8988T (cell line): ENCODE results near the gene SHC4.
"Not testable (repeated sequence)": the region's sequence is repeated elsewhere in the genome, so short reads cannot be mapped to it uniquely, and the experiment has no call there.

Experiments used
- DNase-seq: peaks from one replicate; pipeline ENCODE4 v3.0.0; 2011

The SHC4 gene

GRCh38 chr15:48916721-48917120, 47.0 kb downstream of the SHC4 start:
- no peak for DNase-seq

- no peak for DNase-seq
Measured at GRCh38 chr15:48915861-48916260, 47.9 kb downstream of the SHC4 start.

- no peak for DNase-seq
Measured at GRCh38 chr15:48914717-48915116, 49.0 kb downstream of the SHC4 start.

DNA sequence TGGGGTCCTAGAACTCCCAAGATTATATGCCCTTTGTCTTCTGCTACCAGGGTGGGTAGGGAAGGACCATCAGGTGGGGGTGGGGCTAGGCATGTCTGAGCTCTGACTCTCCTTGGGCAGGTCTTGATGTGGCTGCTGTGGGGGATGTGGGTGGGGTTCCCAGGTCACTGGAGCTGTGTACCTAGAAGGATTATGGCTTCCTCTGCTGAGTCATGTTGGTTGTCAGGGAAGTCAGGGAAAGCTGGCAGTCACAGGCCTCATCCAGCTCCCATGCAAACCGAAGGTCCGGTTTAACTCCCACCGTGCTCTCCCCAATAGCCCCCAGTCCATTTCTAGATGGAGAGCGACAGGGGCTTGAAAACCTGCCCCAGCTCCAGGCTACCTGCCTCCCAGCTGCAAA, 50.6 kb downstream of the SHC4 start:
- DNase-seq, result no peak

GRCh38 chr15:48910554-48910953, 53.2 kb downstream of the SHC4 start:
- DNase-seq, result not testable (repeated sequence)

DNA sequence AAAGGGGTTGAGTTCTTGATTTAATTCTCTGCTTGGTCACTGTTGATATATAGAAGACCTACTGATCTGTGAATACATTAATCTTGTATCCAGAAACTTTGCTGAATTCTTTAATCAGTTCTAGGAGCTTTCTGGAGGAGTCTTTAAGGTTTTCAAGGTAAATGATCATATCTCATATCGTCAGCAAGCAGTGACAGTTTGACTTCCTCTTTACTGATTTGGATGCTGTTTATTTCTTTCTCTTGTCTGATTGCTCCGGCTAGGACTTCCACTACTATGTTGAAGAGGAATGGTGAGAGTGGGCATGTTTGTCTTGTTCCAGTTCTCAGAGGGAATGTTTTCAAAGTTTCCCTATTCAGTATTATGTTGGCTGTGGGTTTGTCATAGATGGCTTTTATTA, 54.4 kb downstream of the SHC4 start:
- DNase-seq, result not testable (repeated sequence)

GRCh38 chr15:48905847-48906246, 57.9 kb downstream of the SHC4 start:
- no peak for DNase-seq

- no peak for DNase-seq
Measured at GRCh38 chr15:48905216-48905615, 58.5 kb downstream of the SHC4 start.

GRCh38 chr15:48904758-48905157, 59.0 kb downstream of the SHC4 start:
- no peak for DNase-seq

GRCh38 chr15:48899793-48900192, 63.9 kb downstream of the SHC4 start:
- no peak for DNase-seq

DNA sequence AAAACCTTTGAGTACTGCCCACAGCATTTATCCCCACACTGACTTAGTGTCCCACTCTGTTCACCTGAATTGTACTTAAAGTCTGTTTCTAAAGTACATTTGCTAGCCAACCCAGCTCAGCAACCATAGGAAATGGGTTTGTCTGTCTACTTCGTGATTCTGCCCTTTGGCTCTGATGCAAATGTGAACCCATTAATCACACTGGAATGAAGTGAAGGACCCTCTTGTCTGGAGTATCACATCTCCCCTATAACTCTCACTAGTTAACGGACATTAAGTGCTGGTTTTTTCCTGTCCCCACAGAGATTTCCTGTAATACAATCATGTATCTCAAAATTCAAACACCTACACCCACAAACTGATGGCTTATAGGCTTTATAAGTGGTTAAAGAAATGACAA, 65.3 kb downstream of the SHC4 start:
- DNase-seq, result no peak

DNA sequence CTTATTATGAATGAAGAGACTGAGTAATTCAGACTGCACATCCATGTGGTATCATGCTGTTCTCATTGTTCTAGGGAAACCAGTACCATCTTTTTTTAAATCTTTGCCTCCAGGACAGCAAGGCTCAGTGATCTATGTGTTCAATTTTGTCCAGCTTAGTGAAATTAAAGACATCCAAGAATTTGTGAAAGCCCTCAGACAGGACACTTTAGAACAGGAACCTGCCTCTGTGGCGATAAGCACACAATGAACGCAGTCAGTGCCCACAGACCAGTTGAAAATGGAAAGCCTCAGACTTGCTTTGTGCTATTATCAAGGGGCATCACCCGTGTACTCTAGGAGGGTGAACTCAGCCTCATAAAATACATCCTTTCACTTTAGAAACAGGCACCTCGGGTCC, 65.7 kb downstream of the SHC4 start:
- DNase-seq, result no peak

DNA sequence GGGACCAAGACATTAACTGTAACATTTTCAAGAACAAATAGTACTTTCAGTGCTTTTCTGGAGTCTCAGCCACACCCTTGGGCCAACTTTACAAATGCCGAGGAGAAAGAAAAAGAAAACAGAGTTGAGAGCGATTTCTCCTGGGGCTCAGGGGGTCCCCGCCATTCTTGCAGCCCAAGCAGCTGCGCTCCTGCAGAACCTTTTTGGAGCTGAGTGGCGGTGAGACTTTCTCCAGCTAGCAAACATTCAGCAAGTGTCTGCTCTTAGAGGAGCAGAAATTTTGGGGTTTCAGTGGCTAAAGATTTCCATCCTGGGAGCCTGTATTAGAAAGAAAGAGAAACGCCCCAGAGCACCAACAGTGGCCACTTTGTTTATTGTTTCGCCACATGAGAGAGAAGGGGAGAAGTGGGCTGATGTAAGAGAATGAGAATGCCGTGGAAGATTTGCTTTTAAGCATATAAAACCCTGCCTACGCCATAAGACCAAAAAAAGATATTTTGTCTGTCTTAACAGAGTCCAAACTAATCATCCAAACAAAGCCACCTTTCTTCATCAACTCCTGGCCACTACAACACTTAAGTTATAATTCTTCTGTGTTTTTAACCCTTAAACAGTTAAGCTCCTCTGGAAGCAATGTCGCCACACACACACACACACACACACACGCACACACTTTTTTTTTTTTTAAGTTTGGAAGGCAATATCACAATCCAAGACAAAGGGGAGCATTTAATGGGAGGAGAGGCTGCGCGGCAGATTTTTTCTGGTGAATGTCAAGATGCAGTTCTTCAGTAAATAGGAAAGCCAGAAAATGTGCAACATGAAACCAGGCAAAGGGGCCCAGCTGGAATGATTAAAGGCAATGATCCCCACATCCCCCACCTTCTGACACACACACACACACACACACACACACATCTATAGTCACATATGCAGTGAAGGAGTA, 66.6 kb downstream of the SHC4 start:
- DNase-seq, result no peak

GRCh38 chr15:48893311-48893710, 70.4 kb downstream of the SHC4 start:
- DNase-seq, result no peak

GRCh38 chr15:48891232-48891765, 72.4 kb downstream of the SHC4 start:
- no peak for DNase-seq

DNA sequence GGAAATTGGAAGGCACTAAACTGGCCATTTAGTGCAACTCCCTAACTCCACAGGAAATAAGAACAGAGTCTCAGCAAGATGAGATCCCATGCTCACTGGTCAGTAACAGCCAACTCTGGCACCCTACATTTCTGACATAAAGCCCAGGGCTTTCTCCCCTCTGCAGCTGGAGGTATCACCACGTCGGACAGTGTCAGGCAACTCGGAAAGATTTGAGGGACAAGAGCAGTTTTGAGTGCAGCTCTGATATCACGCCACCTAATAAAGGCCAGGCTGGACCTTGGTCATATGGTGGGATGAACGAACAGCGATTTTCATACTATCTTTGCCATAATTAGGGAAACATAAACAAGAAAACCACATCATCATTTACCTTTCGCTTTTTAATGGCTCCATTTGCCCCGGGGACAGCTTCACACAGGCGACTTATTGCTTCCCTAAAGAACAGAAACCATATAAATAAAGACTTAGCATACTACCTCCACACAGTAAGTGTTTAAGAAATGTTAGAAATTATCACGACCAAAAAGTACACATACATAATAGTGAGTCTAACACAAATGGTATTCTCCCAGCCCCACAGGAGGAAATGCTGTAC, 73.2 kb downstream of the SHC4 start:
- DNase-seq, result no peak

DNA sequence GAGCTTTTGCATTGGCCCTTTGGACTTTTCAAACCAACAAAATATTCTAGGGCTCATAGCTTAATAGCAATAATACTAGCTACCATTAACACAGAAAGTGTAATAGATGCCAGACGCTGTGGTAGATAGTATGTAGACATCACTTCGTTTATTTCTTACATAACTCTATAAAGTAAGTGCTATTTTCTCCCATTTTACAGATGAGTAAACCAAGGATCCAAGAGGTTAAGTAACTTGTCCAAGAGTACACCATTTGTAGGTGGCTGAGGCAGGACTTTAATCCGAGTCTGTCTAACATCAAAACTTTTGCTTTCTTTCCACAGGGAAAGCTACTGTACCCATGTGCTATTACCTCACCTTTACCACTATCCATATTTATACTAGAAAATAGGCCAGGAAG, 73.8 kb downstream of the SHC4 start:
- no peak for DNase-seq

DNA sequence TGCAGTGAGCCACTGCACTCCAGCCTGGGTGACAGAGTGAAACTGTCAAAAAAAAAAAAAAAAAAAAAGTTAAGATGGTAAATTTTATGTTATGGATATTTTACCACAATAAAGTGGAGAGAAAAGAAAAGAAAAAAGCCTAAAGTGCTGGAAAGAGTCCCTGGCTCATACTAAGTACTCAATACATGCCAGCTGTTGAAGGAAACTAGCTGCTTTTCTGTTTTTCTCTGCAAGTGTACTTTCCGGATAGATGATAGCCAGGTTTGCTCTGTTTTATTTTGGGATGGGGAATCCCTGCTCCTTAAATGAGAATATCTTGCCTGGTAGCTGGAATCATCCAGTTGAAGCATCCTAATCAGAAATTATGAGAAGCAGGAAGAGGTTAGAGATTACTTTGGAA, 74.9 kb downstream of the SHC4 start:
- no peak for DNase-seq

- no peak for DNase-seq
Measured at GRCh38 chr15:48888191-48888590, 75.5 kb downstream of the SHC4 start.

- DNase-seq, result no peak
Measured at GRCh38 chr15:48887144-48887543, 76.6 kb downstream of the SHC4 start.

- DNase-seq, result no peak
Measured at GRCh38 chr15:48883699-48884098, 80.0 kb downstream of the SHC4 start.

DNA sequence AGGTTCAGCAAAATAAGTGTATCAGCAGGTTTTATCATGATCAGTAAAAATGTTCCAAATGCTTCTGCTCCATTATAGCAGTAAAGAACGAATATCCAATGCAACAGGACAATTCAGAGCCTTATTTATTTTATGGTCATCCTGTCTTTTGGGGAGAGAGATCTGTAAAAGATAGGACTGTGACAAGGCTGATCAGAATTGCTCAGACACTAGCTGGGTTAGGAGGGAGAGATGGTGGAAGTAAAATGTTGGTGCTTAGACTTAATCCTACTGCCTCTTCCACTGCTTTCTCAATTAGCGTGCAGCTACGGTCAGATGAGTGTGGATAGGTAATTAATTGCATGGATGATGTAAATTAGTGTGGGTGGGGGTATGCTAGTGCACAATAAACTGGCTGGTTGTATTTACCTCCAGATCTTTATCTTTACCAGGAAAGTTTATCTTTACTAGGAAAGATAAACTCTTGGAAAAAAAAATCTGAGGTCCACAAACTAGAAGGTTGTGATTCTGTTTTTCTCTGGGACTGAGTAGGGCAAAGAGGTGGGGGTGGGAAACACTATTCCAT, 83.6 kb downstream of the SHC4 start:
- DNase-seq, result no peak

DNA sequence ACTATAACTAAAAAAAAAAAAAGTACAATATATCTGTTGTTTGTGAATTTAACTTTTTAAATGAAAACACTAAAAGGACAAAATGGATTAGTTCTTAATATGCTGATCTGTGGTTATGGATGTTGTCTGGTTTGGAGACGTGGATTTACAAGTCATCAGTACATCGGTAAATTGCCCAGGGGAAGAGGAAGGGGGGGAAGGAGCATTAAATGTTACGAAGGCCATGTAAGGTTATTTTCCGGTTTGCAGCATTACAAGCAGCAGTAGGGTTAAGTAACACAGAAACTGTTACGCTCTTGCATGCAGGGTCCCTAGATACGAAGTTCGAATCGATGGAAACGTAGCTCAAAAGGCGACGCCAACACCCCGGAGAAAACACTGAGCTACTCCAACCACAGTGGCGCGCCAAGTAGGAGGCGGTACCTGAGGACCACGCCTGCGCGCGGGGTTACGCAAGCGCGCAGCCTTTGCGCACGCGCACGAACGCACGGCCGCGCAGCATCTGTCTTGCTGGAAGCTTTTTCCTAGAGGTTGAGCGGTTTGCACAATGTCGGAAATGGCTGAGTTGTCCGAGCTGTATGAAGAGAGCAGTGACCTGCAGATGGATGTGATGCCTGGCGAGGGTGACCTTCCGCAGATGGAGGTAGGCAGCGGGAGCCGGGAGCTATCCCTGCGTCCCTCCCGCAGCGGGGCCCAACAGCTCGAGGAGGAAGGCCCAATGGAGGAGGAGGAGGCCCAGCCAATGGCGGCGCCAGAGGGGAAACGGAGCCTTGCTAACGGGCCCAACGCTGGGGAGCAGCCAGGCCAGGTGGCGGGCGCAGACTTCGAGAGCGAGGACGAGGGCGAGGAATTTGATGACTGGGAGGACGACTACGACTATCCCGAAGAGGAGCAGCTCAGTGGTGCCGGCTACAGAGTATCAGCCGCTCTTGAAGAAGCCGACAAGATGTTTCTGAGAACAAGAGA, 85.8 kb downstream of the SHC4 start, which contains the start of gene EID1:
Gene EID1, plus strand, starts transcription at position 505 of the 966 bp plus-strand sequence. Its CDS starts 43 bp downstream, at position 548.
- DNase-seq, result peak; percentile 37
